Measurements from ENCODE around the gene FCRL5.

DNA sequence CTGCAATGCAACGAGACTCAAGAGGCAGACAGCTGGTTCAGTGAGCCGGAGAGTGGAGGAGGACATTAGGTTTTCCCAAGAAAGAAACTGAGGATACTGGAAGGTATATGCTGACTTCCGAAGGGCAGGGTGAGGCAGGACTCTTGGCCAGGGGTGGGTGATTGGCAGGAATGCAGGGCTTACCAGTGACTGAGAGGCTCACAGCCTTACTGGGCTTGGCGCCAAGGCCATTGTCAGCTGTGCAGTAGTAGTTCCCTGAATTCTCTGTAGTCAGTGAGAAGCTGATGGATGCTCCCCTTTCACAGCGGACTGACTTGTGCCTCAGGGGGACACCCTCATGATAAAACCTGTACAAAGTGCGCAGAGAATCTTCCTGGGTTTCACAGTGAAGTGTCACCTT is 9.6 kb downstream of the FCRL5 start:
- no peak for TF ChIP-seq POLR2A (IDR thresholded peaks at IDR 0.05)
- TF ChIP-seq, protein P1, sequence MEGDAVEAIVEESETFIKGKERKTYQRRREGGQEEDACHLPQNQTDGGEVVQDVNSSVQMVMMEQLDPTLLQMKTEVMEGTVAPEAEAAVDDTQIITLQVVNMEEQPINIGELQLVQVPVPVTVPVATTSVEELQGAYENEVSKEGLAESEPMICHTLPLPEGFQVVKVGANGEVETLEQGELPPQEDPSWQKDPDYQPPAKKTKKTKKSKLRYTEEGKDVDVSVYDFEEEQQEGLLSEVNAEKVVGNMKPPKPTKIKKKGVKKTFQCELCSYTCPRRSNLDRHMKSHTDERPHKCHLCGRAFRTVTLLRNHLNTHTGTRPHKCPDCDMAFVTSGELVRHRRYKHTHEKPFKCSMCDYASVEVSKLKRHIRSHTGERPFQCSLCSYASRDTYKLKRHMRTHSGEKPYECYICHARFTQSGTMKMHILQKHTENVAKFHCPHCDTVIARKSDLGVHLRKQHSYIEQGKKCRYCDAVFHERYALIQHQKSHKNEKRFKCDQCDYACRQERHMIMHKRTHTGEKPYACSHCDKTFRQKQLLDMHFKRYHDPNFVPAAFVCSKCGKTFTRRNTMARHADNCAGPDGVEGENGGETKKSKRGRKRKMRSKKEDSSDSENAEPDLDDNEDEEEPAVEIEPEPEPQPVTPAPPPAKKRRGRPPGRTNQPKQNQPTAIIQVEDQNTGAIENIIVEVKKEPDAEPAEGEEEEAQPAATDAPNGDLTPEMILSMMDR (IDR thresholded peaks at IDR 0.05), result no peak
